Peyer's patch (tissue), 4 donors: Measurements from ENCODE around the gene TEAD1. TPM values are rescaled to one million over a fixed set of nuclear protein-coding genes. Genes with fewer than 3 reads are reported as not detected.

Source experiments
- DNase-seq, 3 donors: peaks; one replicate each; pipeline ENCODE4 v3.0.0-alpha.2; 2017 to 2019
- H3K27ac ChIP-seq, 4 donors: fragments of 200-600 bp; sonication (generic); one replicate each; pipeline ENCODE4 v1.5.1; 2016 to 2019
- H3K27me3 ChIP-seq, 2 donors: fragments of 200-600 bp; sonication (generic); one replicate each; pipeline ENCODE4 v1.5.1; 2019
- H3K36me3 ChIP-seq, 3 donors: fragments of 200-600 bp; sonication (generic); one replicate each; pipeline ENCODE4 v1.5.1; 2016 to 2019
- H3K4me1 ChIP-seq, 4 donors: fragments of 200-600 bp; sonication (generic); one replicate each; pipeline ENCODE4 v1.5.1; 2016 to 2019
- H3K4me3 ChIP-seq, 4 donors: fragments of 200-600 bp; sonication (generic); 1 replicate in 3 of 4; 2 replicates in 1 of 4; pipeline ENCODE4 v1.5.1; 2016 to 2019; ENCODE audit warnings: mild to moderate bottlenecking in 1 of 4
- H3K9me3 ChIP-seq, 4 donors: fragments of 200-600 bp; sonication (generic); one replicate each; pipeline ENCODE4 v1.5.1; 2016 to 2019; ENCODE audit warnings: mild to moderate bottlenecking in 1 of 4
- POLR2A ChIP-seq, 2 donors: fragments of 450-650 bp; IDR thresholded peaks; one replicate each; pipeline ENCODE4 v1.5.1; 2017; ENCODE audit warnings: antibody characterized with exemption in 2 of 2, mild to moderate bottlenecking in 2 of 2, moderate library complexity in 2 of 2
- total RNA-seq, 4 donors: library from RNA; depleted of rRNA; stranded (reverse); fragments of >200 nt; gene quantifications; one replicate each; pipeline ENCODE4 v1.1.0, GENCODE V29; 2016
- TF ChIP-seq, protein P1 (sequence below), 6 experiments: fragments of 450-650 bp in 4 of 6; fragments of 200-600 bp in 2 of 6; sonication (generic) in 1 of 6; IDR thresholded peaks; one replicate each; pipeline ENCODE4 v1.5.1; 2017 to 2019; ENCODE audit warnings: antibody characterized with exemption in 6 of 6, mild to moderate bottlenecking in 3 of 6, moderate library complexity in 1 of 6

The TEAD1 gene
- total RNA-seq, 4 donors from 2014 or later, result 34.5 to 125 (median 65.1) TPM

DNA sequence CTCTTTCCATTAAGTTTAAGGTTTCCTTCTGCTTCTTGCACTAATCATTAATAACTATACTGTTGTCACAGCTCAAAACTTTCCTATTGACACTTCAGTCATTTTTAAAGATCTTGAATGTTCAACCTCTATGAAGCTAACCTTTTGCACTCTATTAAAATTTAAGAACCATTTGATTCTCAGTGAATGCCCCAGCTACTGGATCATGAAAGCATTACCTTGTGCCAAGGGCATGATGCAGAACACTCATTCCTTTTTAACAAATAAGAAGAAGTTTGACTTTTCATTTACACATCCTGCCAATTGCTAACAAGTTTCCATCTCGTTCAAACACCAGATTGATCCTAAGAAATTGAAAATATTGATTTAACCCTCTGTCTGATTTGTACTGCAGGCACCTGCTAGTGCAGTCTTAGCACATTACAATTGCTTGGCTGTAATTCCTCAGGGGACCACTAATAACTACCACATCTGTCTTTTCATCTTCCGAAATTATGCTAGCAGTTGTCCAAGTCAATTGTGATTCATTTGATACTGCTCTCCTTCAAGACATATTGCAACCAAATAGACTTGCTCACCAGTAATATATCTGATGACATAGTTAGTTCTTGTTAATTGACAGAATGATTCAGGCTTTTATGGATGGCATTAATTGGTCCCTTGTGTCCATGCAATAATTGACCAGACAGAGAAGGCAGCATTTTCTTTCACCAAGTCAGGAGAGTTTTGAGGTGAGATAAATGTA lies 158.4 kb downstream of the TEAD1 start:
- no peaks in the 10 kb centered on the region for H3K27me3 ChIP-seq
- no peaks in the 10 kb centered on the region for H3K36me3 ChIP-seq
- H3K9me3 ChIP-seq, result no peaks in the 10 kb centered on the region
- no peak overlapping the region for H3K4me3 ChIP-seq
- no peak overlapping the region for H3K27ac ChIP-seq
- H3K4me1 ChIP-seq, result peaks cover 0 to 24% (median 0%) of the 10 kb centered on the region in 4 donors
- DNase-seq, result no peak
- TF ChIP-seq, protein P1, sequence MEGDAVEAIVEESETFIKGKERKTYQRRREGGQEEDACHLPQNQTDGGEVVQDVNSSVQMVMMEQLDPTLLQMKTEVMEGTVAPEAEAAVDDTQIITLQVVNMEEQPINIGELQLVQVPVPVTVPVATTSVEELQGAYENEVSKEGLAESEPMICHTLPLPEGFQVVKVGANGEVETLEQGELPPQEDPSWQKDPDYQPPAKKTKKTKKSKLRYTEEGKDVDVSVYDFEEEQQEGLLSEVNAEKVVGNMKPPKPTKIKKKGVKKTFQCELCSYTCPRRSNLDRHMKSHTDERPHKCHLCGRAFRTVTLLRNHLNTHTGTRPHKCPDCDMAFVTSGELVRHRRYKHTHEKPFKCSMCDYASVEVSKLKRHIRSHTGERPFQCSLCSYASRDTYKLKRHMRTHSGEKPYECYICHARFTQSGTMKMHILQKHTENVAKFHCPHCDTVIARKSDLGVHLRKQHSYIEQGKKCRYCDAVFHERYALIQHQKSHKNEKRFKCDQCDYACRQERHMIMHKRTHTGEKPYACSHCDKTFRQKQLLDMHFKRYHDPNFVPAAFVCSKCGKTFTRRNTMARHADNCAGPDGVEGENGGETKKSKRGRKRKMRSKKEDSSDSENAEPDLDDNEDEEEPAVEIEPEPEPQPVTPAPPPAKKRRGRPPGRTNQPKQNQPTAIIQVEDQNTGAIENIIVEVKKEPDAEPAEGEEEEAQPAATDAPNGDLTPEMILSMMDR (IDR thresholded peaks at IDR 0.05), result no peak
- TF ChIP-seq POLR2A (IDR thresholded peaks at IDR 0.05), result no peak

DNA sequence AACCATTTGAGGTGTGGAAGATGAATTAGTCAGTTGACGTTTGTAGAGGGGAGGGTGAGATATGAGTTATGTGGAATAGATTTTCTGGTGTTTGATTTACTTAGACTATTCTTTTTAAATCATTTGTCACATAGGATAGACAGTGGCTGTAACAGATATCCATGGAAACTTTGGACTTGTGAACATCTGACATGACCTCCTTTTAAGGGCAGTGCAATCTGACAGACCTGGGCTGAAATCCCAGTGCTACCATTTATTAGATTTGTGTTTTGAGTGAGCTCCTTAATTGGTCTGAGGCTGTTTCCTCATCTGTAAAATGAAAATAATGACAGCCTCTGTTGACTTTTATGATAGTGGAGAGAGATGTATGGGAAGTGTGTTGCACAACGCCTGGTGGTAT lies 159.9 kb downstream of the TEAD1 start:
- Histone ChIP-seq H3K9me3 (no peaks in the 10 kb centered on the region), H3K27me3 (no peaks in the 10 kb centered on the region), H3K36me3 (no peaks in the 10 kb centered on the region), H3K4me3 (no peak overlapping the region), H3K4me1 (peaks cover 0 to 15% (median 0%) of the 10 kb centered on the region in 4 donors), H3K27ac (no peak overlapping the region)
- no peak for DNase-seq
- TF ChIP-seq POLR2A (IDR thresholded peaks at IDR 0.05), result no peak
- TF ChIP-seq, protein P1 (IDR thresholded peaks at IDR 0.05), result no peak

DNA sequence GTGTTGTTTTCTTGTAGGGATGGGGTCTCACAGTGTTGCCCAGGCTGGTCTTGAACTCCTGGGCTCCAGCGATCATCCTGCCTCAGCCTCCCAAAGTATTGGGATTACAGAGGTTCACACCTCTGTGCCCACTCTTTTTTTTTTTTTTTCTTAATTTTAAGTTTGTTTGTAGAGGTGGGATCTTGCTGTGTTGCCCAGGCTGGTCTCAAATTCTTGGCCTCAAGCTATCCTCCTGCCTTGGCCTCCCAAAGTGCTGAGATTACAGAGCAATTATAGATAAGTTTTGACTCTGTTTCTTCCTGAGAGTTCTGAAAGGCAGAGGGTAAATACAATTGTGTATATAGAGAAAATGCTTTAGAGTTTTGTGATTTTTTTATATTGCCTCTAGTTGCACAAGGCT lies 160.4 kb downstream of the TEAD1 start:
- H3K9me3 ChIP-seq, result no peaks in the 10 kb centered on the region
- no peaks in the 10 kb centered on the region for H3K27me3 ChIP-seq
- TF ChIP-seq POLR2A (IDR thresholded peaks at IDR 0.05), result no peak
- TF ChIP-seq, protein P1 (IDR thresholded peaks at IDR 0.05), result no peak
- H3K4me1 ChIP-seq, result peaks cover 0 to 12% (median 0%) of the 10 kb centered on the region in 4 donors
- H3K27ac ChIP-seq, result no peak overlapping the region
- H3K4me3 ChIP-seq, result no peak overlapping the region
- no peak for DNase-seq
- no peaks in the 10 kb centered on the region for H3K36me3 ChIP-seq

DNA sequence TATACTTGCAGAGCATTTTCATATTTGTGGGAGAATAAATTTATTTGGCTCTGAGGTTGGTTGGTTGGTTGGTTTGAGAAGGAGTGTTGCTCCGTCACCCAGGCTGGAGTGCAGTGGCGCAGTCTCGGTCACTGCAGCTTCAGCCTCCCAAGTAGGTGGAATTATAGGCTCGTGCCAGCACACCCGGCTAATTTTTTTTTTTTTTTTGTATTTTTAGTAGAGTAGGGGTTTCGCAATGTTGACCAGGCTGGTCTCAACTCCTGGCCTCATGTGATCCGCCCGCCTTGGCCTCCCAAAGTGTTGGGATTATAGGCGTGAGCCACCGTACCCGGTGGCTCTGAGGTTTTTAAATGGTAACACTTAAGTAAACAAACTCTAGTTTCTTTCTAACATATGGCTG lies 161.1 kb downstream of the TEAD1 start:
- no peaks in the 10 kb centered on the region for H3K9me3 ChIP-seq
- H3K27me3 ChIP-seq, result no peaks in the 10 kb centered on the region
- TF ChIP-seq, protein P1 (IDR thresholded peaks at IDR 0.05), result no peak
- TF ChIP-seq POLR2A (IDR thresholded peaks at IDR 0.05), result no peak
- no peaks in the 10 kb centered on the region for H3K36me3 ChIP-seq
- DNase-seq, result no peak
- peaks cover 0 to 12% (median 0%) of the 10 kb centered on the region in 4 donors for H3K4me1 ChIP-seq
- no peak overlapping the region for H3K27ac ChIP-seq
- no peak overlapping the region for H3K4me3 ChIP-seq

DNA sequence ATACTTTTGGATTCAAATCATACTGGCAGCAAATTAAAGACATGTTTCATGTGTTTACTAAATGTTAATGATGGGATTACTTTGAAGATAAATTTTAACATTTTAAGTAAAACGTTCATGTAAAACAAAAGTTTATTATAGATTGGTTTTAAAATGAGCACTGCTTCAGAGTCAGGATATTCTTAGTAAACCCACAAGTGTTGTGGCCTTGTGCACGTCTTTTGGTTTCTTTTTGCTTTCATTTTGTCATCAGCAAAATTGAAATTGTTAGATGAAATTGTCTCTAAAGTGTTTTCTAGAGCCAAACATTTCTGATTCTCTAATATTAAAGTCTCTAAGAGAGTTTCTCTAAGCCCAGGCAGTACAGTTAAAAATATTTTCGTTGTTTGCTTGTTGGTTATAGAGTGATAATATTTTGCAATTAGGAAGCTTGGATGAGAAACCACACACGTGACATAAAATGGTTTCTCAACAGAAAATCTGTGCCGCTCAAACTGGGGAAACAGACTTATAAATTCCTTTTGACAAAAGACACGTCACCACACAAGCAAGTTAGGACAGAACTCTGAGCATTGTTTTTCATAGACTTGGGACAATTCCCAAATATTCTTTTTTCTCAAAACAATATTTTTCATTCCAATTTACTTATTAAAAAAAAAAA lies 164.4 kb downstream of the TEAD1 start:
- peaks cover 0 to 18% (median 0%) of the 10 kb centered on the region in 4 donors for H3K4me1 ChIP-seq
- no peaks in the 10 kb centered on the region for H3K36me3 ChIP-seq
- no peak for TF ChIP-seq POLR2A (IDR thresholded peaks at IDR 0.05)
- TF ChIP-seq, protein P1 (IDR thresholded peaks at IDR 0.05), result no peak
- no peaks in the 10 kb centered on the region for H3K9me3 ChIP-seq
- H3K27me3 ChIP-seq, result no peaks in the 10 kb centered on the region
- H3K4me3 ChIP-seq, result no peak overlapping the region
- peak overlapping the region in 2 of 4 donors; percentile 2 to 52 for H3K27ac ChIP-seq
- no peak for DNase-seq
